Smooth muscle cell (in vitro differentiated cells): Measurements from ENCODE around the gene PADI3. TPM values are rescaled to one million over a fixed set of nuclear protein-coding genes. Genes with fewer than 3 reads are reported as not detected.

ENCODE experiments used
- DNase-seq: peaks from one replicate; lab custom pipeline; 2025; ENCODE audit not compliant: unreplicated experiment; lab: John Stamatoyannopoulos, UW
- H2AFZ ChIP-seq: fragments of 200-600 bp; sonication (generic); 2 replicates; pipeline ENCODE4 v1.6.0; 2016; ENCODE audit warnings: antibody characterized with exemption, low read depth, mild to moderate bottlenecking
- H3F3A ChIP-seq: fragments of 200-600 bp; sonication (generic); 2 replicates; pipeline ENCODE4 v1.6.0; 2017; ENCODE audit warnings: antibody characterized with exemption, low read depth
- H3K27ac ChIP-seq: fragments of 200-600 bp; sonication (generic); 2 replicates; pipeline ENCODE4 v1.5.1; 2016; ENCODE audit warnings: low read depth, mild to moderate bottlenecking
- H3K27me3 ChIP-seq: fragments of 200-600 bp; sonication (generic); 2 replicates; pipeline ENCODE4 v1.6.1; 2016; ENCODE audit warnings: low read depth, mild to moderate bottlenecking
- H3K36me3 ChIP-seq: fragments of 200-600 bp; sonication (generic); 2 replicates; pipeline ENCODE4 v1.5.1; 2016; ENCODE audit warnings: low read depth
- H3K4me1 ChIP-seq: fragments of 200-600 bp; sonication (generic); 2 replicates; pipeline ENCODE4 v1.5.1; 2016; ENCODE audit warnings: low read depth
- H3K4me2 ChIP-seq: fragments of 200-600 bp; sonication (generic); 2 replicates; pipeline ENCODE4 v1.6.0; 2016; ENCODE audit warnings: mild to moderate bottlenecking
- H3K4me3 ChIP-seq: fragments of 200-600 bp; sonication (generic); 2 replicates; pipeline ENCODE4 v1.5.1; 2016; ENCODE audit warnings: mild to moderate bottlenecking
- H3K79me2 ChIP-seq: fragments of 200-600 bp; sonication (generic); 2 replicates; pipeline ENCODE4 v1.6.0; 2016; ENCODE audit warnings: low read depth, mild to moderate bottlenecking
- H3K9ac ChIP-seq: fragments of 200-600 bp; sonication (generic); 2 replicates; pipeline ENCODE4 v1.6.0; 2016; ENCODE audit warnings: low read depth
- H3K9me3 ChIP-seq: fragments of 200-600 bp; sonication (generic); replicated peaks from 2 replicates; pipeline ENCODE4 v1.5.1; 2016; ENCODE audit warnings: low read depth
- H4K20me1 ChIP-seq: fragments of 200-600 bp; sonication (generic); 2 replicates; pipeline ENCODE4 v1.6.0; 2016; ENCODE audit warnings: low read depth
- WGBS: methylation state at CpG from one replicate; pipeline ENCODE4 v1.1.7; 2016; ENCODE audit warnings: low lambda C conversion rate; 5-methylcytosine and 5-hydroxymethylcytosine counted together
- polyA plus RNA-seq: library from polyadenylated mRNA; unstranded; fragments of >200 nt; fragmentation: Nextera tagmentation; extraction: Ambion mirVana; gene quantifications from 2 replicates; pipeline ENCODE4 v1.2.1, GENCODE V29; 2016
- total RNA-seq: library from RNA; depleted of rRNA; stranded (reverse); fragments of >200 nt; gene quantifications from 2 replicates; pipeline ENCODE4 v1.2.3, GENCODE V29; 2014
- TF ChIP-seq, protein P1 (sequence below): fragments of 200-600 bp; sonication (generic); IDR thresholded peaks from 2 replicates; pipeline ENCODE4 v1.5.1; 2017; ENCODE audit warnings: borderline replicate concordance, mild to moderate bottlenecking, antibody characterized with exemption; ENCODE audit not compliant: insufficient read depth, poor library complexity, severe bottlenecking

PADI3 gene
- total and polyA plus RNA-seq, 2 experiments from 2014 or later: not detected

DNA sequence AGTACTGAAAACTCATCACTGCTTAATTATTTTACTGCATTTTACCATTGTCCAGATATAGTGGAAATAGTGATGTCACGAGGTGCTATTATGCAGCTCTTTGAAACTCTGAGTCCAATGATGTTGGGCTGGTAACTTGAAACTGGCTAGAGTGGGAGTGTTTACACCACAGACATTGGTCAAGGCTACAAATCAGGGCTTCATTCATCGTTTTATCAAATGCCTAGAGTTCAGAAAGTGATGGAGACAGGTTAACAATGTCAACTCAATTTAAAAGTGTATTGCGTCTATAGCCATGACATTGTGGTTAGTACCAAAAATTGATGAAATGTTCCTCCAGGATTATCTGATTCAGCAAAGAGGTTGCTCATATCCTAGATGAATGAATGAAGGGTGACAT, 31.3 kb upstream of the PADI3 start:
- H3K9me3 ChIP-seq: no peaks in the 10 kb centered on the region
- H3K27me3 ChIP-seq: peaks cover 7% of the 10 kb centered on the region
- TF ChIP-seq, protein P1, sequence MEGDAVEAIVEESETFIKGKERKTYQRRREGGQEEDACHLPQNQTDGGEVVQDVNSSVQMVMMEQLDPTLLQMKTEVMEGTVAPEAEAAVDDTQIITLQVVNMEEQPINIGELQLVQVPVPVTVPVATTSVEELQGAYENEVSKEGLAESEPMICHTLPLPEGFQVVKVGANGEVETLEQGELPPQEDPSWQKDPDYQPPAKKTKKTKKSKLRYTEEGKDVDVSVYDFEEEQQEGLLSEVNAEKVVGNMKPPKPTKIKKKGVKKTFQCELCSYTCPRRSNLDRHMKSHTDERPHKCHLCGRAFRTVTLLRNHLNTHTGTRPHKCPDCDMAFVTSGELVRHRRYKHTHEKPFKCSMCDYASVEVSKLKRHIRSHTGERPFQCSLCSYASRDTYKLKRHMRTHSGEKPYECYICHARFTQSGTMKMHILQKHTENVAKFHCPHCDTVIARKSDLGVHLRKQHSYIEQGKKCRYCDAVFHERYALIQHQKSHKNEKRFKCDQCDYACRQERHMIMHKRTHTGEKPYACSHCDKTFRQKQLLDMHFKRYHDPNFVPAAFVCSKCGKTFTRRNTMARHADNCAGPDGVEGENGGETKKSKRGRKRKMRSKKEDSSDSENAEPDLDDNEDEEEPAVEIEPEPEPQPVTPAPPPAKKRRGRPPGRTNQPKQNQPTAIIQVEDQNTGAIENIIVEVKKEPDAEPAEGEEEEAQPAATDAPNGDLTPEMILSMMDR: no peak
- no peak overlapping the region for H3K27ac ChIP-seq
- H3K9ac ChIP-seq: no peak overlapping the region
- H3F3A ChIP-seq: peaks cover 4% of the 10 kb centered on the region
- H4K20me1 ChIP-seq: no peaks in the 10 kb centered on the region
- H3K4me1 ChIP-seq: peaks cover 8% of the 10 kb centered on the region
- no peak for DNase-seq
- no peak overlapping the region for H2AFZ ChIP-seq
- H3K79me2 ChIP-seq: no peaks in the 10 kb centered on the region
- no peak overlapping the region for H3K4me2 ChIP-seq
- H3K36me3 ChIP-seq: no peaks in the 10 kb centered on the region
- 92% methylated on average over 3 of the region's 3 CpGs for WGBS
- no peak overlapping the region for H3K4me3 ChIP-seq

DNA sequence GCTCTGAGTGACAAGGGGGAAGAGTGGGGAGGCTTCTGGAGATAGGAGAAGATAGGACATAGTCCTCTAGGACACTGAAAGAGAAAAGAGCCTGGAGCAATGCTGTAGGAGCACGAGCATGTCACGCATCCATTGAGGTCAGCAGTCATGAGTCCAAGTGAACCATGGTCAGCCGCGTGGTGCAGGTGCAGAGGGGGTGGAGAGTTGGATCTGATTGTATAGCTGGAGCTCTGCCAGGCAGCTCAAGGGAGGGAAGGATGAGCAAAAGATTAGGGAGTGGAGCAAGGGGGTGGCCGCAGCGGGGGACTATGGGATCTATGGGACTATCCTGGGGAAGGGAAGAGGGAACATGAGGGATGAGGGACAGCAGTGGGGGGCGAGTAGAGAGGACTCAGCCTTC, 30.0 kb upstream of the PADI3 start:
- Histone ChIP-seq H4K20me1 (no peaks in the 10 kb centered on the region), H3K36me3 (no peaks in the 10 kb centered on the region), H3K79me2 (no peaks in the 10 kb centered on the region), H2AFZ (no peak overlapping the region), H3K4me1 (no peaks in the 10 kb centered on the region), H3F3A (no peaks in the 10 kb centered on the region), H3K9me3 (no peaks in the 10 kb centered on the region), H3K9ac (no peak overlapping the region), H3K27me3 (peaks cover 7% of the 10 kb centered on the region), H3K4me3 (no peak overlapping the region), H3K27ac (no peak overlapping the region), H3K4me2 (no peak overlapping the region)
- TF ChIP-seq, protein P1: no peak
- WGBS: 93% methylated on average over 7 of the region's 7 CpGs
- no peak for DNase-seq

DNA sequence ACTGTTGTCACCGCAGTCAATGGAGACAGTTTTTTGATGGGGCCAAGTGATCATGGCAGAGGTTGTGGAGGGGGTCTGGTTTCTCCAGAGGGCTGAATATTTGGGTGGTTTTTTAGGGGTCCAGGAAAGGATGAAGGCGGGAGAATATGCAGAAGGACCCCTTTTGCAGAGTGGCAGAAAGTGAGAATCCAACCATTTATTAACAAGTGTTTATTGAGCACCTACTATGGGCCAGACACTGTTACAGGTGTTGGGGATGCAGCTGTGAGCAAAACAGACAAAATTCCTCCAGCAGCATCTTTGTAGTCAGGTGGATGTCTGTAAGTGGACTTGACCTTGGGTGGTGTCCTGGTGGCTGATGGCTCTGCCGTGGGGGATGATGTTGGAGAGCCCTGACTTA, 28.6 kb upstream of the PADI3 start:
- Histone ChIP-seq H3K27me3 (peaks cover 7% of the 10 kb centered on the region), H3K9me3 (no peaks in the 10 kb centered on the region), H4K20me1 (no peaks in the 10 kb centered on the region), H2AFZ (no peak overlapping the region), H3K79me2 (no peaks in the 10 kb centered on the region), H3K4me2 (no peak overlapping the region), H3K4me3 (no peak overlapping the region), H3K4me1 (no peaks in the 10 kb centered on the region), H3K9ac (no peak overlapping the region), H3F3A (no peaks in the 10 kb centered on the region), H3K27ac (no peak overlapping the region), H3K36me3 (no peaks in the 10 kb centered on the region)
- no peak for DNase-seq
- 91% methylated on average over 3 of the region's 3 CpGs for WGBS
- TF ChIP-seq, protein P1: no peak

DNA sequence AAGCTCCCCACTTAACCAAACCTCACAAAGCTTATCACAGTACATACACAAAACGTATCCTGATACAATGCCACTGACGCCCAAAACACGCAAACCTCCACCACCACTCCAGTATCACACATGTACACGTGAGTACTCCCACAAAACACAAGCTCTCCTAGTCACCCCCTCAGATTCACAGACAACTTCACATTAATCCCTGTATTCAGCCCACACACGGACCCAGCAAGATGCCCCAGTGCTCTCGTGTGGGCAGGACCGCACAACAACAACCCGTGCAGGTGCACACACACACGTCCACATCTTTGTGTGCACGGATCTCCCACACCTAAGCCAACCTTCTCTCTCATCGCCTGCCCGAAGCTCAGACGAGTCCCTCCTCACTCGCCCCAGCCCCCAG, 26.3 kb upstream of the PADI3 start:
- TF ChIP-seq, protein P1: no peak
- no peak overlapping the region for H2AFZ ChIP-seq
- H3K4me3 ChIP-seq: no peak overlapping the region
- H3K4me2 ChIP-seq: no peak overlapping the region
- 95% methylated on average over 14 of the region's 14 CpGs for WGBS
- H4K20me1 ChIP-seq: no peaks in the 10 kb centered on the region
- H3F3A ChIP-seq: no peaks in the 10 kb centered on the region
- DNase-seq: no peak
- no peaks in the 10 kb centered on the region for H3K79me2 ChIP-seq
- no peaks in the 10 kb centered on the region for H3K4me1 ChIP-seq
- no peak overlapping the region for H3K9ac ChIP-seq
- H3K27me3 ChIP-seq: peaks cover 7% of the 10 kb centered on the region
- H3K9me3 ChIP-seq: no peaks in the 10 kb centered on the region
- no peaks in the 10 kb centered on the region for H3K36me3 ChIP-seq
- no peak overlapping the region for H3K27ac ChIP-seq
